ENCODE data around the gene KDELR3. TPM values are rescaled to one million over a fixed set of nuclear protein-coding genes. Genes with fewer than 3 reads are reported as not detected.
A peak's percentile ranks its signal among the peaks of the same experiment; 100 is the strongest.

Gene KDELR3
- total RNA-seq (2014; rRNA removed; shearing (Covaris generic)) (5.6 and 11.1 TPM in 2 replicates), polyA plus RNA-seq (2016; fragmentation: Nextera tagmentation; extraction: Ambion mirVana) (5.7 and 7.8 TPM in 2 replicates)
- long read RNA-seq, partial matches to known transcripts = 0 of 4 reads
- long read RNA-seq, other reads (novel, unspliced or antisense) = 0 of 4 reads

DNA sequence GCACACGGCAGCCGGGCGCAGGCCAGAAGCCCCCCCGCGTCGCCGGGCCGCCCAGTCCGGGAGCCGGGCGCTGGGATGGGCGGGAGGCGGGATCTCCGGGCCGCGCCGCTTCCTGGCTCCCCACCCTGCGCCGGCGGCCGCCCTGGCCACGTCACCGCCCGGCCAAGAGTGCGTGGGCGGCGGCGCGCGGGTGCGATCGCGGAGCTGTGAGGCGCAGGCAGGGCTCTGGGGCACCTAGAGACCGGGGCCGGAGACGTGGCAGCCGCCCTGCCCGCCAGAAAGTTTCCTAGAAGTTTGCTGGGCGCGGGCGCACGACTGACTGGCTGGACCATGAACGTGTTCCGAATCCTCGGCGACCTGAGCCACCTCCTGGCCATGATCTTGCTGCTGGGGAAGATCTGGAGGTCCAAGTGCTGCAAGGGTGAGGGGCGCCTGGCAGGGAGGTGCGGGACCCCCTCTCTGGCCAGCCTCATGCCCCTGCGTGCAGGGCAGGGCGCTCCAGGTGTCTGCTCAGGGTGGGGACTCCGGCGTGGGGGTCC lies at the start of gene KDELR3:
Gene KDELR3 (plus strand): TSS at position 193 of the 539 bp plus-strand sequence. CDS start 138 bp downstream, at position 331.
- Histone ChIP-seq H2AFZ (peak within 1 kb of the TSS; percentile 99), H3F3A (replicated peaks; ENCODE audit: low read depth) (peaks cover 23% of the 10 kb centered on the region), H3K27ac (ENCODE audit: low read depth) (no peak within 1 kb of the TSS), H3K36me3 (ENCODE audit: insufficient read depth) (no peaks in the 10 kb centered on the region), H3K9me2 (ENCODE audit: insufficient read depth) (no peaks in the 10 kb centered on the region), H3K4me1 (ENCODE audit: insufficient read depth) (peaks cover 14% of the 10 kb centered on the region), H3K4me3 (peak within 1 kb of the TSS; percentile 76), H3K27me3 (ENCODE audit: insufficient read depth) (peaks cover 51% of the 10 kb centered on the region), H3K4me2 (peak within 1 kb of the TSS; percentile 88), H4K20me1 (replicated peaks; ENCODE audit: insufficient read depth) (no peaks in the 10 kb centered on the region), H3K79me2 (replicated peaks; ENCODE audit: insufficient read depth) (no peaks in the 10 kb centered on the region)
- Mint-ChIP-seq H3K9me3 (no peaks in the 10 kb centered on the region; the same call in 2 of the 3 replicates), H3K4me1 (peaks cover 17% of the 10 kb centered on the region), H3K27ac (no peak within 1 kb of the TSS), H3K4me3 (peak within 1 kb of the TSS; percentile 74), H3K36me3 (ENCODE audit: low read depth) (no peaks in the 10 kb centered on the region), H3K27me3 (ENCODE audit: insufficient read depth, low read depth, poor library complexity) (peaks cover 48% of the 10 kb centered on the region)
- DNase-seq (ENCODE audit: low spot score) = peak; percentile 51
- peak; percentile 55 for ATAC-seq
- TF ChIP-seq, protein P1, sequence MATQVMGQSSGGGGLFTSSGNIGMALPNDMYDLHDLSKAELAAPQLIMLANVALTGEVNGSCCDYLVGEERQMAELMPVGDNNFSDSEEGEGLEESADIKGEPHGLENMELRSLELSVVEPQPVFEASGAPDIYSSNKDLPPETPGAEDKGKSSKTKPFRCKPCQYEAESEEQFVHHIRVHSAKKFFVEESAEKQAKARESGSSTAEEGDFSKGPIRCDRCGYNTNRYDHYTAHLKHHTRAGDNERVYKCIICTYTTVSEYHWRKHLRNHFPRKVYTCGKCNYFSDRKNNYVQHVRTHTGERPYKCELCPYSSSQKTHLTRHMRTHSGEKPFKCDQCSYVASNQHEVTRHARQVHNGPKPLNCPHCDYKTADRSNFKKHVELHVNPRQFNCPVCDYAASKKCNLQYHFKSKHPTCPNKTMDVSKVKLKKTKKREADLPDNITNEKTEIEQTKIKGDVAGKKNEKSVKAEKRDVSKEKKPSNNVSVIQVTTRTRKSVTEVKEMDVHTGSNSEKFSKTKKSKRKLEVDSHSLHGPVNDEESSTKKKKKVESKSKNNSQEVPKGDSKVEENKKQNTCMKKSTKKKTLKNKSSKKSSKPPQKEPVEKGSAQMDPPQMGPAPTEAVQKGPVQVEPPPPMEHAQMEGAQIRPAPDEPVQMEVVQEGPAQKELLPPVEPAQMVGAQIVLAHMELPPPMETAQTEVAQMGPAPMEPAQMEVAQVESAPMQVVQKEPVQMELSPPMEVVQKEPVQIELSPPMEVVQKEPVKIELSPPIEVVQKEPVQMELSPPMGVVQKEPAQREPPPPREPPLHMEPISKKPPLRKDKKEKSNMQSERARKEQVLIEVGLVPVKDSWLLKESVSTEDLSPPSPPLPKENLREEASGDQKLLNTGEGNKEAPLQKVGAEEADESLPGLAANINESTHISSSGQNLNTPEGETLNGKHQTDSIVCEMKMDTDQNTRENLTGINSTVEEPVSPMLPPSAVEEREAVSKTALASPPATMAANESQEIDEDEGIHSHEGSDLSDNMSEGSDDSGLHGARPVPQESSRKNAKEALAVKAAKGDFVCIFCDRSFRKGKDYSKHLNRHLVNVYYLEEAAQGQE (IDR thresholded peaks at IDR 0.05; ENCODE audit: unreplicated experiment) = no peak
- TF ChIP-seq, protein P2, sequence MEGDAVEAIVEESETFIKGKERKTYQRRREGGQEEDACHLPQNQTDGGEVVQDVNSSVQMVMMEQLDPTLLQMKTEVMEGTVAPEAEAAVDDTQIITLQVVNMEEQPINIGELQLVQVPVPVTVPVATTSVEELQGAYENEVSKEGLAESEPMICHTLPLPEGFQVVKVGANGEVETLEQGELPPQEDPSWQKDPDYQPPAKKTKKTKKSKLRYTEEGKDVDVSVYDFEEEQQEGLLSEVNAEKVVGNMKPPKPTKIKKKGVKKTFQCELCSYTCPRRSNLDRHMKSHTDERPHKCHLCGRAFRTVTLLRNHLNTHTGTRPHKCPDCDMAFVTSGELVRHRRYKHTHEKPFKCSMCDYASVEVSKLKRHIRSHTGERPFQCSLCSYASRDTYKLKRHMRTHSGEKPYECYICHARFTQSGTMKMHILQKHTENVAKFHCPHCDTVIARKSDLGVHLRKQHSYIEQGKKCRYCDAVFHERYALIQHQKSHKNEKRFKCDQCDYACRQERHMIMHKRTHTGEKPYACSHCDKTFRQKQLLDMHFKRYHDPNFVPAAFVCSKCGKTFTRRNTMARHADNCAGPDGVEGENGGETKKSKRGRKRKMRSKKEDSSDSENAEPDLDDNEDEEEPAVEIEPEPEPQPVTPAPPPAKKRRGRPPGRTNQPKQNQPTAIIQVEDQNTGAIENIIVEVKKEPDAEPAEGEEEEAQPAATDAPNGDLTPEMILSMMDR (conservative IDR thresholded peaks at IDR 0.05; ENCODE audit: low read depth in 2 of 2) = no peak
- TF ChIP-seq NANOG (IDR thresholded peaks at IDR 0.05; ENCODE audit: borderline replicate concordance) (no peak), STAT1 (IDR thresholded peaks at IDR 0.05; ENCODE audit: unreplicated experiment) (no peak), EZH2phosphoT487 (IDR thresholded peaks at IDR 0.05; ENCODE audit: unreplicated experiment) (no peak), EZH2 (IDR thresholded peaks at IDR 0.05; ENCODE audit: low read depth, unreplicated experiment) (no peak)
- TF ChIP-seq, protein P3, sequence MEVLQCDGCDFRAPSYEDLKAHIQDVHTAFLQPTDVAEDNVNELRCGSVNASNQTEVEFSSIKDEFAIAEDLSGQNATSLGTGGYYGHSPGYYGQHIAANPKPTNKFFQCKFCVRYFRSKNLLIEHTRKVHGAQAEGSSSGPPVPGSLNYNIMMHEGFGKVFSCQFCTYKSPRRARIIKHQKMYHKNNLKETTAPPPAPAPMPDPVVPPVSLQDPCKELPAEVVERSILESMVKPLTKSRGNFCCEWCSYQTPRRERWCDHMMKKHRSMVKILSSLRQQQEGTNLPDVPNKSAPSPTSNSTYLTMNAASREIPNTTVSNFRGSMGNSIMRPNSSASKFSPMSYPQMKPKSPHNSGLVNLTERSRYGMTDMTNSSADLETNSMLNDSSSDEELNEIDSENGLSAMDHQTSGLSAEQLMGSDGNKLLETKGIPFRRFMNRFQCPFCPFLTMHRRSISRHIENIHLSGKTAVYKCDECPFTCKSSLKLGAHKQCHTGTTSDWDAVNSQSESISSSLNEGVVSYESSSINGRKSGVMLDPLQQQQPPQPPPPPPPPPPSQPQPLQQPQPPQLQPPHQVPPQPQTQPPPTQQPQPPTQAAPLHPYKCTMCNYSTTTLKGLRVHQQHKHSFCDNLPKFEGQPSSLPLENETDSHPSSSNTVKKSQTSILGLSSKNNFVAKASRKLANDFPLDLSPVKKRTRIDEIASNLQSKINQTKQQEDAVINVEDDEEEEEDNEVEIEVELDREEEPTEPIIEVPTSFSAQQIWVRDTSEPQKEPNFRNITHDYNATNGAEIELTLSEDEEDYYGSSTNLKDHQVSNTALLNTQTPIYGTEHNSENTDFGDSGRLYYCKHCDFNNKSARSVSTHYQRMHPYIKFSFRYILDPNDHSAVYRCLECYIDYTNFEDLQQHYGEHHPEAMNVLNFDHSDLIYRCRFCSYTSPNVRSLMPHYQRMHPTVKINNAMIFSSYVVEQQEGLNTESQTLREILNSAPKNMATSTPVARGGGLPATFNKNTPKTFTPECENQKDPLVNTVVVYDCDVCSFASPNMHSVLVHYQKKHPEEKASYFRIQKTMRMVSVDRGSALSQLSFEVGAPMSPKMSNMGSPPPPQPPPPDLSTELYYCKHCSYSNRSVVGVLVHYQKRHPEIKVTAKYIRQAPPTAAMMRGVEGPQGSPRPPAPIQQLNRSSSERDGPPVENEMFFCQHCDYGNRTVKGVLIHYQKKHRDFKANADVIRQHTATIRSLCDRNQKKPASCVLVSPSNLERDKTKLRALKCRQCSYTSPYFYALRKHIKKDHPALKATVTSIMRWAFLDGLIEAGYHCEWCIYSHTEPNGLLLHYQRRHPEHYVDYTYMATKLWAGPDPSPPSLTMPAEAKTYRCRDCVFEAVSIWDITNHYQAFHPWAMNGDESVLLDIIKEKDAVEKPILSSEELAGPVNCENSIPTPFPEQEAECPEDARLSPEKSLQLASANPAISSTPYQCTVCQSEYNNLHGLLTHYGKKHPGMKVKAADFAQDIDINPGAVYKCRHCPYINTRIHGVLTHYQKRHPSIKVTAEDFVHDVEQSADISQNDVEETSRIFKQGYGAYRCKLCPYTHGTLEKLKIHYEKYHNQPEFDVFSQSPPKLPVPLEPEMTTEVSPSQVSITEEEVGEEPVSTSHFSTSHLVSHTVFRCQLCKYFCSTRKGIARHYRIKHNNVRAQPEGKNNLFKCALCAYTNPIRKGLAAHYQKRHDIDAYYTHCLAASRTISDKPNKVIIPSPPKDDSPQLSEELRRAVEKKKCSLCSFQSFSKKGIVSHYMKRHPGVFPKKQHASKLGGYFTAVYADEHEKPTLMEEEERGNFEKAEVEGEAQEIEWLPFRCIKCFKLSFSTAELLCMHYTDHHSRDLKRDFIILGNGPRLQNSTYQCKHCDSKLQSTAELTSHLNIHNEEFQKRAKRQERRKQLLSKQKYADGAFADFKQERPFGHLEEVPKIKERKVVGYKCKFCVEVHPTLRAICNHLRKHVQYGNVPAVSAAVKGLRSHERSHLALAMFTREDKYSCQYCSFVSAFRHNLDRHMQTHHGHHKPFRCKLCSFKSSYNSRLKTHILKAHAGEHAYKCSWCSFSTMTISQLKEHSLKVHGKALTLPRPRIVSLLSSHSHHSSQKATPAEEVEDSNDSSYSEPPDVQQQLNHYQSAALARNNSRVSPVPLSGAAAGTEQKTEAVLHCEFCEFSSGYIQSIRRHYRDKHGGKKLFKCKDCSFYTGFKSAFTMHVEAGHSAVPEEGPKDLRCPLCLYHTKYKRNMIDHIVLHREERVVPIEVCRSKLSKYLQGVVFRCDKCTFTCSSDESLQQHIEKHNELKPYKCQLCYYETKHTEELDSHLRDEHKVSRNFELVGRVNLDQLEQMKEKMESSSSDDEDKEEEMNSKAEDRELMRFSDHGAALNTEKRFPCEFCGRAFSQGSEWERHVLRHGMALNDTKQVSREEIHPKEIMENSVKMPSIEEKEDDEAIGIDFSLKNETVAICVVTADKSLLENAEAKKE (CRISPR knock-in tag; IDR thresholded peaks at IDR 0.05) = no peak
